Mesenchymal stem cell (in vitro differentiated cells and primary cell): ENCODE data around the gene KRT75.

ENCODE experiments used
- DNase-seq: peaks from one replicate; pipeline ENCODE4 v3.0.0-alpha.2; 2013
- H2AFZ ChIP-seq: one replicate; pipeline ENCODE4 v1.6.1; 2013; ENCODE audit warnings: low read depth, mild to moderate bottlenecking, control low read depth, inconsistent platforms, low read length, moderate library complexity
- H2AK5ac ChIP-seq: 2 replicates; pipeline ENCODE4 v1.6.1; 2013; ENCODE audit warnings: low read length, moderate library complexity, mild to moderate bottlenecking, inconsistent platforms; ENCODE audit not compliant: severe bottlenecking
- H2BK120ac ChIP-seq: one replicate; pipeline ENCODE4 v1.6.1; 2013; ENCODE audit warnings: low read depth, mild to moderate bottlenecking, inconsistent platforms, low read length, moderate library complexity
- H2BK12ac ChIP-seq, 2 experiments: one replicate each; pipeline ENCODE4 v1.6.1; 2013; ENCODE audit warnings: inconsistent platforms in 2 of 2, low read length in 2 of 2, mild to moderate bottlenecking in 2 of 2, moderate library complexity in 2 of 2, control low read depth in 1 of 2
- H2BK15ac ChIP-seq: one replicate; pipeline ENCODE4 v1.6.1; 2013; ENCODE audit warnings: mild to moderate bottlenecking, low read depth, inconsistent platforms; ENCODE audit not compliant: poor library complexity, severe bottlenecking
- H2BK5ac ChIP-seq: 2 replicates; pipeline ENCODE4 v1.6.1; 2013; ENCODE audit warnings: low read depth, mild to moderate bottlenecking, low read length, control low read depth, inconsistent platforms; ENCODE audit not compliant: poor library complexity, severe bottlenecking
- H3K14ac ChIP-seq, 2 experiments: one replicate each; pipeline ENCODE4 v1.6.1; 2013; ENCODE audit warnings: inconsistent platforms in 2 of 2, low read length in 2 of 2, control low read depth in 1 of 2, mild to moderate bottlenecking in 1 of 2, moderate library complexity in 1 of 2
- H3K18ac ChIP-seq, 2 experiments: one replicate each; pipeline ENCODE4 v1.6.1; 2013; ENCODE audit warnings: inconsistent platforms in 2 of 2, low read length in 2 of 2, control low read depth in 1 of 2, low read depth in 1 of 2, mild to moderate bottlenecking in 1 of 2
- H3K23ac ChIP-seq, 2 experiments: one replicate each; pipeline ENCODE4 v1.6.1; 2013; ENCODE audit warnings: inconsistent platforms in 2 of 2, low read length in 2 of 2, mild to moderate bottlenecking in 2 of 2, moderate library complexity in 2 of 2, control low read depth in 1 of 2
- H3K27ac ChIP-seq: 2 replicates; pipeline ENCODE4 v1.5.1; 2013; ENCODE audit warnings: mild to moderate bottlenecking, moderate library complexity, low read length, control low read depth, inconsistent platforms; ENCODE audit not compliant: poor library complexity, severe bottlenecking
- H3K27me3 ChIP-seq, 2 experiments: 2 replicates each; pipeline versions ENCODE4 v1.6.1 to v1.7.0; 2013; ENCODE audit warnings: low read length in 2 of 2, mild to moderate bottlenecking in 2 of 2, moderate library complexity in 2 of 2, control low read depth in 1 of 2, inconsistent platforms in 1 of 2; ENCODE audit not compliant: control insufficient read depth in 1 of 2, insufficient read depth in 1 of 2
- H3K36me3 ChIP-seq, 2 experiments: 2 replicates each; pipeline versions ENCODE4 v1.6.1 to v1.7.0; 2013; ENCODE audit warnings: low read length in 2 of 2, control low read depth in 1 of 2, inconsistent platforms in 1 of 2, low read depth in 1 of 2, mild to moderate bottlenecking in 1 of 2; ENCODE audit not compliant: insufficient read depth in 2 of 2, control insufficient read depth in 1 of 2
- H3K4ac ChIP-seq, 2 experiments: one replicate each; pipeline ENCODE4 v1.6.1; 2013; ENCODE audit warnings: inconsistent platforms in 2 of 2, low read length in 2 of 2, mild to moderate bottlenecking in 2 of 2, moderate library complexity in 2 of 2, control low read depth in 1 of 2, low read depth in 1 of 2
- H3K4me1 ChIP-seq: 2 replicates; pipeline ENCODE4 v1.6.1; 2013; ENCODE audit warnings: low read depth, low read length, control low read depth; ENCODE audit not compliant: control insufficient read depth, insufficient read depth
- H3K4me2 ChIP-seq: 2 replicates; pipeline ENCODE4 v1.6.1; 2013; ENCODE audit warnings: low read length, mild to moderate bottlenecking, inconsistent platforms; ENCODE audit not compliant: poor library complexity, severe bottlenecking
- H3K4me3 ChIP-seq, 2 experiments: 2 replicates each; pipeline versions ENCODE4 v1.5.1 to v1.7.0; 2013; ENCODE audit warnings: low read length in 2 of 2, mild to moderate bottlenecking in 2 of 2, control low read depth in 1 of 2, low read depth in 1 of 2; ENCODE audit not compliant: insufficient read depth in 1 of 2
- H3K79me1 ChIP-seq: replicated peaks from 2 replicates; pipeline ENCODE4 v1.6.1; 2013; ENCODE audit warnings: mild to moderate bottlenecking, control low read depth, low read length, inconsistent platforms; ENCODE audit not compliant: poor library complexity, severe bottlenecking
- H3K9ac ChIP-seq: 2 replicates; pipeline ENCODE4 v1.7.0; 2013; ENCODE audit warnings: mild to moderate bottlenecking, low read length, moderate library complexity
- H3K9me3 ChIP-seq: 2 replicates; pipeline ENCODE4 v1.7.0; 2013; ENCODE audit warnings: mild to moderate bottlenecking, low read length; ENCODE audit not compliant: control insufficient read depth
- H4K8ac ChIP-seq: one replicate; pipeline ENCODE4 v1.6.1; 2013; ENCODE audit warnings: inconsistent platforms, mild to moderate bottlenecking, low read length, moderate library complexity
- H4K91ac ChIP-seq: one replicate; pipeline ENCODE4 v1.6.1; 2013; ENCODE audit warnings: mild to moderate bottlenecking, low read length, inconsistent platforms
- WGBS: methylation state at CpG from one replicate; pipeline ENCODE4 v1.1.7; 2013; ENCODE audit warnings: mixed read lengths; 5-methylcytosine and 5-hydroxymethylcytosine counted together

Gene KRT75

DNA sequence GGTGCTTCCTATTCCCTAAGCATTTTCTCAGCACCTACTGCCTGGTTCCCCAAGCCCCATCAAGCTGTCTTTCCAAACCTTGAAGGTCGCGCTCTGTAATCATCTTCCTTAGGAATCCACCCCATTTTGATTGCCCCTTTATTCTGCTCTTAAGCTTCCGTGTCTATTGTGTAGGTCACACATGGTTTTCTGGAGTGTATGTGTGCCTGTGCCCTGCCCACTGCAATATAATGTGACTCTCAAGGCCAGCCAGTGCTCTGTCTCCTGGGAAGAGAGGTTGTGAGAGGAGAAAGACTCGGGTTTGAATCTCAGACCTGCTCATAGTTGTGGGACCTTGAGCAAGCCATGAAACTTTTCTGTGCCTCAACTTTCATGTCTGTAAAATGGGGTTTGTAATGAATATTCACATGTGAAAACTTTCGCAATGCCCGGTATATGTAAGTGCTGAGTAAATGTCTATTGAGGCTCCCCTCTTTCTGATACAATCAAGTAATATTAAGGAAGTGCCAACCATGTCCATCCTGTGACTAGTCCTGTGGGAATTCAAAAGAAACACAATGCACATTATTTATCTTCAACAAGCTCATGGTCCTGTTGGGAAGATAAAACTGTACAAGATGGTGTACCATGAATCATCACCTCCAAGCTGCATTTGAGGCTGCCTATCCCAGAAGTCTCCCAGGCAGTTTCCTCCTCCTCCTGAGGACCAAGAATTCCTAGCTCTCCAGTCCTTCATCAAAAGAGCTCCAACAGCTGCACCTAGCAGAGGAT, 774 bp upstream of the KRT75 start:
- H3K4me1 ChIP-seq, result no peaks in the 10 kb centered on the region
- no peaks in the 10 kb centered on the region for H3K9me3 ChIP-seq
- no peak overlapping the region for H3K14ac ChIP-seq
- H3K27ac ChIP-seq, result no peak overlapping the region
- H3K9ac ChIP-seq, result no peak overlapping the region
- H3K23ac ChIP-seq, result no peak overlapping the region
- no peak overlapping the region for H2BK5ac ChIP-seq
- no peak for DNase-seq
- H3K4ac ChIP-seq, result no peak overlapping the region
- no peak overlapping the region for H2BK120ac ChIP-seq
- no peak overlapping the region for H3K4me3 ChIP-seq
- peaks cover 26 to 49% of the 10 kb centered on the region in 2 experiments for H3K27me3 ChIP-seq
- no peak overlapping the region for H2BK12ac ChIP-seq
- no peak overlapping the region for H2AFZ ChIP-seq
- H2BK15ac ChIP-seq, result no peak overlapping the region
- H3K18ac ChIP-seq, result no peak overlapping the region
- WGBS, result 90% methylated on average over 4 of the region's 6 CpGs
- H4K8ac ChIP-seq, result no peak overlapping the region
- H4K91ac ChIP-seq, result no peak overlapping the region
- no peak overlapping the region for H2AK5ac ChIP-seq
- H3K4me2 ChIP-seq, result no peak overlapping the region
- no peaks in the 10 kb centered on the region for H3K79me1 ChIP-seq
- H3K36me3 ChIP-seq, result no peaks in the 10 kb centered on the region

DNA sequence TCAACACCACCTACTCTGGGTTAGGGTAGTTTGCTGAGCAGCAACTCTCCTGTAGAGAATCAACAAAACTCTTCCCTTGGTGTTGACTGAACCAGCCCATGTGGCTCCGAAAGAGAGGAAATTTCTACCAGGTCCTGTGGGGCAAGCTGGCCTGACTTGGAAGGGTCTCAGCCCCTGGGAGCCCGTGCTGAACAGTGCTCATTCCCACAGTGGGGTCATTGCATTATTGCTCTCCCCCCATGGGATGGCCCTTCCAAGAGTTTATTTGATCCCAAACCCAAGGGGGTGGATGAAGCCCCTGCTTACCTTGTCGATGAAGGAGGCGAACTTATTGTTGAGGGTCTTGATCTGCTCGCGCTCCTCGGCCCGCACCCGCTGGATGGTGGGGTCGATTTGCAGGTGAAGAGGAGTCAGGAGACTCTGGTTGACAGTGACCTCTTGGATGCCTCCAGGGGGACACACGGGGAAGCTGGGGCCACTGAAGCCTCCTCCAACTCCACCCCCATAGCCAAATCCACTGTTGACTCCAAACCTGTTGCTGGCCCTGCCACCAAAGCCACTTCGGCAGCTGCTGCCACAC, 580 bp downstream of the KRT75 start:
- Histone ChIP-seq H3K18ac (no peak overlapping the region), H3K4me1 (no peaks in the 10 kb centered on the region), H3K23ac (no peak overlapping the region), H4K91ac (no peak overlapping the region), H3K4ac (no peak overlapping the region), H2AK5ac (no peak overlapping the region), H2BK12ac (no peak overlapping the region), H4K8ac (no peak overlapping the region), H2BK5ac (no peak overlapping the region), H3K9ac (no peak overlapping the region), H3K36me3 (no peaks in the 10 kb centered on the region), H3K9me3 (no peaks in the 10 kb centered on the region), H3K79me1 (no peaks in the 10 kb centered on the region), H2AFZ (no peak overlapping the region), H2BK15ac (no peak overlapping the region), H2BK120ac (no peak overlapping the region), H3K27ac (no peak overlapping the region), H3K27me3 (peaks cover 24 to 54% of the 10 kb centered on the region in 2 experiments), H3K14ac (no peak overlapping the region), H3K4me3 (no peak overlapping the region), H3K4me2 (no peak overlapping the region)
- DNase-seq, result no peak
- 83% methylated on average over 12 of the region's 12 CpGs for WGBS

- Histone ChIP-seq H4K91ac (no peak overlapping the region), H2BK5ac (no peak overlapping the region), H3K36me3 (no peaks in the 10 kb centered on the region), H3K23ac (no peak overlapping the region), H2BK15ac (no peak overlapping the region), H3K4me2 (no peak overlapping the region), H4K8ac (no peak overlapping the region), H3K27ac (no peak overlapping the region), H3K27me3 (peaks cover 26 to 60% of the 10 kb centered on the region in 2 experiments), H3K4ac (no peak overlapping the region), H2AFZ (no peak overlapping the region), H2AK5ac (no peak overlapping the region), H3K9me3 (no peaks in the 10 kb centered on the region), H3K14ac (no peak overlapping the region), H3K4me1 (no peaks in the 10 kb centered on the region), H2BK12ac (no peak overlapping the region), H3K79me1 (no peaks in the 10 kb centered on the region), H3K18ac (no peak overlapping the region), H3K4me3 (no peak overlapping the region), H2BK120ac (no peak overlapping the region), H3K9ac (no peak overlapping the region)
- 85% methylated on average over 6 of the region's 6 CpGs for WGBS
- DNase-seq, result no peak
Observed at GRCh38 chr12:52432559-52433207, 1.5 kb downstream of the KRT75 start.

- no peaks in the 10 kb centered on the region for H3K4me1 ChIP-seq
- DNase-seq, result no peak
- H2BK120ac ChIP-seq, result no peak overlapping the region
- H3K4me2 ChIP-seq, result no peak overlapping the region
- H3K27me3 ChIP-seq, result peaks cover 29 to 92% of the 10 kb centered on the region in 2 experiments
- no peak overlapping the region for H3K27ac ChIP-seq
- no peak overlapping the region for H3K4me3 ChIP-seq
- H2AFZ ChIP-seq, result no peak overlapping the region
- no peak overlapping the region for H2AK5ac ChIP-seq
- H3K14ac ChIP-seq, result no peak overlapping the region
- H2BK15ac ChIP-seq, result no peak overlapping the region
- no peak overlapping the region for H3K9ac ChIP-seq
- no peak overlapping the region for H2BK12ac ChIP-seq
- no peak overlapping the region for H2BK5ac ChIP-seq
- H4K8ac ChIP-seq, result no peak overlapping the region
- H3K23ac ChIP-seq, result no peak overlapping the region
- H4K91ac ChIP-seq, result no peak overlapping the region
- H3K18ac ChIP-seq, result no peak overlapping the region
- WGBS, result 84% methylated on average over 10 of the region's 10 CpGs
- no peaks in the 10 kb centered on the region for H3K79me1 ChIP-seq
- no peak overlapping the region for H3K4ac ChIP-seq
- H3K9me3 ChIP-seq, result no peaks in the 10 kb centered on the region
- H3K36me3 ChIP-seq, result no peaks in the 10 kb centered on the region
Observed at GRCh38 chr12:52428121-52428520, 6.0 kb downstream of the KRT75 start.
